ENCODE measurements around the gene IGF2R.

DNA sequence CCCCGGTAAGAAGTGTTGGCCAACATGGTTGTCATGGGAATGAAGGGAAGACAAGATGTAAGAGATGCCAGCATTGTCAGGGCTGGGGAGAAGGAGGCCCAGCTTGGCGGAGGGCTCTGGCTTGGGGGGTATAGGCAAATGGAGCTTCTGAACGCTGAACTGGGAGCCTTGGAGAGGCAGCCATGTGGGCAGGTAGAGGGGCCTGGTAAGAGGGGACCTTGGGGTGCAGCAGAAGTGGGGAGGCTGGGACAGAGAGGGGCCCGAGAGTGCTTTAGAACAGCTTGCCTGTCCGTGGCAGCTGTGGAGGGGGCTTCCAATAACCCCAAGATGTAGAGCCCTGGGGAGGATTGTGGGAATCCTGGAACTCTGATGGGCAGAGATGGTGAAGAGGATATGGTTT is 155.7 kb downstream of the IGF2R start:
- TF ChIP-seq, protein P1, sequence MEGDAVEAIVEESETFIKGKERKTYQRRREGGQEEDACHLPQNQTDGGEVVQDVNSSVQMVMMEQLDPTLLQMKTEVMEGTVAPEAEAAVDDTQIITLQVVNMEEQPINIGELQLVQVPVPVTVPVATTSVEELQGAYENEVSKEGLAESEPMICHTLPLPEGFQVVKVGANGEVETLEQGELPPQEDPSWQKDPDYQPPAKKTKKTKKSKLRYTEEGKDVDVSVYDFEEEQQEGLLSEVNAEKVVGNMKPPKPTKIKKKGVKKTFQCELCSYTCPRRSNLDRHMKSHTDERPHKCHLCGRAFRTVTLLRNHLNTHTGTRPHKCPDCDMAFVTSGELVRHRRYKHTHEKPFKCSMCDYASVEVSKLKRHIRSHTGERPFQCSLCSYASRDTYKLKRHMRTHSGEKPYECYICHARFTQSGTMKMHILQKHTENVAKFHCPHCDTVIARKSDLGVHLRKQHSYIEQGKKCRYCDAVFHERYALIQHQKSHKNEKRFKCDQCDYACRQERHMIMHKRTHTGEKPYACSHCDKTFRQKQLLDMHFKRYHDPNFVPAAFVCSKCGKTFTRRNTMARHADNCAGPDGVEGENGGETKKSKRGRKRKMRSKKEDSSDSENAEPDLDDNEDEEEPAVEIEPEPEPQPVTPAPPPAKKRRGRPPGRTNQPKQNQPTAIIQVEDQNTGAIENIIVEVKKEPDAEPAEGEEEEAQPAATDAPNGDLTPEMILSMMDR (IDR thresholded peaks at IDR 0.05) = no peak
- no peak for TF ChIP-seq EP300 (IDR thresholded peaks at IDR 0.05)

Measured in stomach (tissue), 4 donors.